ENCODE data around the gene MAP3K8.
"Not testable (repeated sequence)": the region's sequence is repeated elsewhere in the genome, so short reads cannot be mapped to it uniquely, and the experiment has no call there.

The MAP3K8 gene

DNA sequence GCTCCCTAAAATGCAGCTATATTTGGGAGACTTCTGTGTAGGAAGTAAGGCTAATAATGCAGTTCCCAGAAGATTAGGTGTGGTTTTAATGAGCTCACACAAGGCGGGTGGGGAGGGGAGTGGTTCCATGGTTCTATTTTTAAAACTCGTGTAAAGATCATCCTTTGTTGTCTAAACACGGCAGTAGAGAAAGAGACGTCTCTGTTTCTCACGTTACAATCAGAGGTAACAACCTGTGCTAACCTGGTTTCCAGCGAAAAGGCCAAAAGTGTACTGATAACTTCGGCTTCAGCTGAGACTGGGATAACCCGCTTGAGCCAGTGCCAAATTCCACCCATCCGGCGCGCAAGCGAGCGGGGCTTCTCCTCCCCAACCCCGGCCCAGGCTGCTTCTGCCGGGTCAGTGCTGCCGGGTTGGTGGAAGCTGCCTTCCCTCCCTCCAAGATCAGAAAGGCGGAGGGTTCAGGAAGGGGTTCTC is 2.5 kb upstream of the MAP3K8 start:
- no peak overlapping the region for H3K4me3 ChIP-seq (ENCODE audit: control insufficient read depth, low read depth, low read length)
- TF ChIP-seq, protein P1, sequence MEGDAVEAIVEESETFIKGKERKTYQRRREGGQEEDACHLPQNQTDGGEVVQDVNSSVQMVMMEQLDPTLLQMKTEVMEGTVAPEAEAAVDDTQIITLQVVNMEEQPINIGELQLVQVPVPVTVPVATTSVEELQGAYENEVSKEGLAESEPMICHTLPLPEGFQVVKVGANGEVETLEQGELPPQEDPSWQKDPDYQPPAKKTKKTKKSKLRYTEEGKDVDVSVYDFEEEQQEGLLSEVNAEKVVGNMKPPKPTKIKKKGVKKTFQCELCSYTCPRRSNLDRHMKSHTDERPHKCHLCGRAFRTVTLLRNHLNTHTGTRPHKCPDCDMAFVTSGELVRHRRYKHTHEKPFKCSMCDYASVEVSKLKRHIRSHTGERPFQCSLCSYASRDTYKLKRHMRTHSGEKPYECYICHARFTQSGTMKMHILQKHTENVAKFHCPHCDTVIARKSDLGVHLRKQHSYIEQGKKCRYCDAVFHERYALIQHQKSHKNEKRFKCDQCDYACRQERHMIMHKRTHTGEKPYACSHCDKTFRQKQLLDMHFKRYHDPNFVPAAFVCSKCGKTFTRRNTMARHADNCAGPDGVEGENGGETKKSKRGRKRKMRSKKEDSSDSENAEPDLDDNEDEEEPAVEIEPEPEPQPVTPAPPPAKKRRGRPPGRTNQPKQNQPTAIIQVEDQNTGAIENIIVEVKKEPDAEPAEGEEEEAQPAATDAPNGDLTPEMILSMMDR (IDR thresholded peaks at IDR 0.05; ENCODE audit: control insufficient read depth, insufficient read depth, low read depth, low read length, missing control alignments): no peak

DNA sequence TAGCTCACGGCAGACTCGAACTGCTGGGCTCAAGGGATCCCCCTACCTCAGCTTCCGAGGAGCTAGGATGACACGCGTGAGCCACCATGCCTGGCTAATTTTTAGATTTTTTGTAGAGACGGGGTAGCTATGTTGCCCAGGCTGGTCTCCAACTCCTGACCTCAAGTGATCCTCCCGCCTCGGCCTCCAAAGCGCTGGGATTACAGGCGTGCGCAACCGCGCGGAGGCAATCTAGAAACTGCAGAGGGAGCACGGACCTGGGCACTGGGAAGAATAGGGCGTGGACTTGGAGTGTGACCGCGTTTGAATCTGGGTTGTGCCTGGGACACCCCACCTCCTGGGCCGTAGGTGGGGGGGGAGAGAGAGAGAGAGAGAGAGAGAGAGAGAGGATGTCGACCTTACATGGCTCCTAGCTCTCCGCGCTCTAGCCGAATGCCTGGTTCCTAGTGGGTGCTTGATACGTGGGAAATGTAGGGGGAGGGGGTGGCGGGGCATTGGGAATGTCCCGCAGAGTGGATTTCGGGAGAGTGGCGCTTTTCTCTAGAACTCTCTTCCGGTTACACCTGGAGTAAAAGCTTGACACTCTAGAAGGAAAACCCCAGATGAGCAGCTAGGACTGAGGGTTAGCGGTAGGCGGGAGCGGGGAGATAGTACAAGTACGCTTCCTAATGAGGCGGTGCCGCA is 1.2 kb upstream of the MAP3K8 start:
- no peak for DNase-seq (ENCODE audit: low read depth)

More for the DNA sequence above, 2.5 kb upstream of the MAP3K8 start:
- DNase-seq (ENCODE audit: low read depth): no peak

DNA sequence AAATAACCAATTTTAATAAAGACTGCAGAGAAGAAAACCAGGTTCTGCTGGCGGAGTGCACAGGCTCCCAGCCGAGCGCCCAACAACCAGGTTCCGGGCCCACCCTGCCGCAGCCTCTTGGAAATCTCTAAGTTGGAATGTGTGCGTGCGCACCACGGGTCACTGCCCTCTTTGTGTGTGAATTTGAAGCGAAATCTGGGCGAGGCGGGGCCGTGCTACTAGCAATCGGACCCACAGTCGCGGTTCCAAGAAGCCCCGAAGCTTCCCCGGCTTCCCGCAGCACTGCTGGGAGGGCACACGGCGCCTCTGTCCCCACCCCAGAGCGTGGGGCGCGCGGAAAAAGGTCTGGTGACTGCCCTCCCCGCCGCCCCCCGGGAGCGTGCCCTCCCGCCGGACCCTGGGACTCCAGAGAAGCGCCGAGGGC is 666 bp upstream of the MAP3K8 start:
- H3K4me3 ChIP-seq (ENCODE audit: control insufficient read depth, low read depth, low read length): peak overlapping the region; percentile 87
- DNase-seq (ENCODE audit: low read depth): no peak
- TF ChIP-seq, protein P1 (IDR thresholded peaks at IDR 0.05; ENCODE audit: control insufficient read depth, insufficient read depth, low read depth, low read length, missing control alignments): no peak

More for the DNA sequence above, 1.2 kb upstream of the MAP3K8 start:
- TF ChIP-seq, protein P1 (IDR thresholded peaks at IDR 0.05; ENCODE audit: control insufficient read depth, insufficient read depth, low read depth, low read length, missing control alignments): no peak
- H3K4me3 ChIP-seq (ENCODE audit: control insufficient read depth, low read depth, low read length): peak overlapping the region; percentile 87

DNA sequence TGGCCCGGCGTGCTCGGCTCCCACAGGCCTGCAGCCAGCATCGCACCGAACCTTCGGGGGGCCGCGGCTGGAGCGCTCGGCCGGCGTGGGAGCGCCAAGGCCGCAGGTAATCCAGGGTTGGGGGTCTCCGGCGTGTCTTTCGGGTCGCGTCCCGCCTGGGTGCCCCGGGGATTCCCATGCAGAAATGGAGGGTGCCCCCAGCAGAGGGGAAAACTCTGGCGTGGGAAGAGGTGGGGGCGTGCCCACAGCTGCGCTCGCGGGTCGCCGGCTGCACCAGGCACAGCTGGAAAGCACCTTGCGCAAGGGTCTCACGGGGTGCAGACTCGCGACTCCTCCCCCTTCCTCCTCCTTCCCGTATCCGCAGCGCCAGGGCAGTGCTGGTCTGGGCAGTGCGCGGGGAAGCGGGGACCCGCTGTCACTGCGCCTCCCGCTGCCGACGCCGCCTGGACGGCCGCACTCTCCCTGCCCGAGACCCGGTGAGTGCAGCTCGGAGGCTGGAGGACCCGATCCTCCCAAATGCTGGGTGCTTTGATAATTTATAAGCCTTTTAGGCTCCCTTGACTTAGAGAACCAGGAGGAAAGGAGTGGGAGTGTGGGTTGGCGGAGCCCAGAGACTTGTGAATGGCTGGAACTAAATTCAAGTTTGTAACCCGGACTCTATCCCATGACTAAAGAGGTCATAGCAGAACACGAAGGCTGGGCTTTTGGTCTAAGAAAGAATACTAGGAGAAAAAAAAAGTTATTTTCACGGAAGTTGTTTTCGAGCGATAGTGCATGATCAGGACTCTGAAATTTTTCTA is 489 bp downstream of the MAP3K8 start:
- DNase-seq (ENCODE audit: low read depth): no peak
- H3K4me3 ChIP-seq (ENCODE audit: control insufficient read depth, low read depth, low read length): peak overlapping the region; percentile 87
- TF ChIP-seq, protein P1 (IDR thresholded peaks at IDR 0.05; ENCODE audit: control insufficient read depth, insufficient read depth, low read depth, low read length, missing control alignments): no peak

DNA sequence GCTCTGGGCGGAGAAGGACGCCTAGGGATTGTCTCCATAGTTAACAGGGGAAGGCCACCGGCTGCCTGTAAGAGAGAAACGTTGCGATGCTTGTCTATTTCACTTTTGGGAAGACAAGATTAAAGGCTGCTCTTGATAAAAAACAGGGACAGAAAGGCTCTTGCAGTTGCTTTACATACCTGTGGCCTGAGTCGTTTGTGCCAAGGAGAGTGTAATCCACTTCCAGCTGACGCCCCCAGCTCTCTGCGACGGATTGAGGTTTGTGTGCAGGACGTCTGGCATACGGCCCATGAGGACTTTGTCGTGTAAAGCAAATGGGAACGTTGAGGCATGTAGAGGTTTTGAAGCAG is 1.1 kb downstream of the MAP3K8 start:
- peak overlapping the region; percentile 87 for H3K4me3 ChIP-seq (ENCODE audit: control insufficient read depth, low read depth, low read length)
- no peak for DNase-seq (ENCODE audit: low read depth)
- TF ChIP-seq, protein P1 (IDR thresholded peaks at IDR 0.05; ENCODE audit: control insufficient read depth, insufficient read depth, low read depth, low read length, missing control alignments): no peak

DNA sequence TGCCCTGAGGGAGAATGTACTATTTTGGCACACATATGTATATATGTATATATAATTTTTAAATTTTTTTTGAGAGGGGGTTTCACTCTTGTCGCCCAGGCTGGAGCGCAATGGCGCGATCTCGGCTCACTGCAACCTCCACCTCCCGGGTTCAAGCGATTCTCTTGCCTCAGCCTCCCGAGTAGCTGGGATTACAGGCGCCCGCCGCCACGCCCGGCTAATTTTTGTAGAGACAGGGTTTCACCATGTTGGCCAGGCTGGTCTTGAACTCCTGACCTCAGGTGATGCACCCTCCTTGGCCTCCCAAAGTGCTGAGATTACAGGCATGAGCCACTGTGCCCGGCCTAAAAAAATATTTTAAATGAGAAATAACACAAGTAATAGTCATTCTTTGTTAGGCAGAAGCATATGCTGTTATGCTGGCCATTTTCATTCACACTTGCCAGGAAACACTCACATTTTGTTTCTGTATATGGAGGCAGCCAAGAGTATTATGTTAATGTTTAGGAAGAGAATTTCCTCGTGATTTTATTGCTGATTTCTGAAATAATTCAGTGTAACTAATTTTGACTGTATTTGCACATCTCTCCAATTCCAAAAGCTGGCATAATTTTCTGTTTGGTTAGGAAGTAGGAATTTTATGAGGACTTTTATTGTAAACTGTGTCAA is 1.6 kb downstream of the MAP3K8 start:
- not testable (repeated sequence) for DNase-seq (ENCODE audit: low read depth)
- H3K4me3 ChIP-seq (ENCODE audit: control insufficient read depth, low read depth, low read length): peak overlapping the region; percentile 87
